Suprapubic skin (tissue), 4 donors: ENCODE data around the gene FEZ2. TPM values are rescaled to one million over a fixed set of nuclear protein-coding genes. Genes with fewer than 3 reads are reported as not detected.

ENCODE experiments used
- DNase-seq, 2 donors: peaks; one replicate each; pipeline ENCODE4 v3.0.0-alpha.2; 2019; ENCODE audit warnings: low spot score in 2 of 2
- H3K27ac ChIP-seq: fragments of 200-600 bp; sonication (generic); one replicate; pipeline ENCODE4 v1.5.1; 2019
- H3K27me3 ChIP-seq: fragments of 200-600 bp; sonication (generic); one replicate; pipeline ENCODE4 v1.5.1; 2019
- H3K36me3 ChIP-seq: fragments of 200-600 bp; sonication (generic); one replicate; pipeline ENCODE4 v1.5.1; 2019
- H3K4me1 ChIP-seq: fragments of 200-600 bp; sonication (generic); one replicate; pipeline ENCODE4 v1.5.1; 2019
- H3K4me3 ChIP-seq: fragments of 200-600 bp; sonication (generic); one replicate; pipeline ENCODE4 v1.5.1; 2019; ENCODE audit warnings: mild to moderate bottlenecking
- H3K9me3 ChIP-seq: fragments of 200-600 bp; sonication (generic); one replicate; pipeline ENCODE4 v1.5.1; 2019
- EP300 ChIP-seq: sonication (generic); formaldehyde crosslinking; IDR thresholded peaks from one replicate; pipeline ENCODE4 v1.6.1; 2017; ENCODE audit warnings: antibody characterized with exemption
- POLR2A ChIP-seq, 2 donors: fragments of 450-650 bp; IDR thresholded peaks; one replicate each; pipeline ENCODE4 v1.6.1; 2017; ENCODE audit warnings: antibody characterized with exemption in 2 of 2, mild to moderate bottlenecking in 2 of 2, moderate library complexity in 2 of 2
- POLR2AphosphoS5 ChIP-seq, 3 donors: sonication (generic); formaldehyde crosslinking; IDR thresholded peaks; one replicate each; pipeline ENCODE4 v1.6.1; 2017; ENCODE audit warnings: antibody characterized with exemption in 3 of 3
- WGBS: methylation state at CpG from one replicate; pipeline ENCODE4 v1.1.5; 2018; 5-methylcytosine and 5-hydroxymethylcytosine counted together
- total RNA-seq, 4 donors: library from RNA; depleted of rRNA; stranded (reverse); fragments of >200 nt; gene quantifications; one replicate each; pipeline ENCODE4 v1.1.0, GENCODE V29; 2016
- TF ChIP-seq, protein P1 (sequence below), 2 donors: fragments of 200-600 bp in 1 of 2; fragments of 450-650 bp in 1 of 2; sonication (generic) in 1 of 2; IDR thresholded peaks; one replicate each; pipeline ENCODE4 v1.5.1; 2016 to 2019; ENCODE audit warnings: antibody characterized with exemption in 2 of 2, mild to moderate bottlenecking in 1 of 2, moderate library complexity in 1 of 2

Gene FEZ2
- 10 to 100 TPM; 15.2 to 25.1 (median 17.7) TPM for total RNA-seq

- 0% methylated on average over 31 of the region's 81 CpGs for WGBS
- peak; percentile 77 to 85 for DNase-seq
- Histone ChIP-seq H3K27me3 (no peaks in the 10 kb centered on the region), H3K27ac (peak within 1 kb of the TSS; percentile 97), H3K4me3 (peak within 1 kb of the TSS; percentile 100), H3K36me3 (no peaks in the 10 kb centered on the region), H3K4me1 (peaks cover 25% of the 10 kb centered on the region), H3K9me3 (no peaks in the 10 kb centered on the region)
- TF ChIP-seq, protein P1, sequence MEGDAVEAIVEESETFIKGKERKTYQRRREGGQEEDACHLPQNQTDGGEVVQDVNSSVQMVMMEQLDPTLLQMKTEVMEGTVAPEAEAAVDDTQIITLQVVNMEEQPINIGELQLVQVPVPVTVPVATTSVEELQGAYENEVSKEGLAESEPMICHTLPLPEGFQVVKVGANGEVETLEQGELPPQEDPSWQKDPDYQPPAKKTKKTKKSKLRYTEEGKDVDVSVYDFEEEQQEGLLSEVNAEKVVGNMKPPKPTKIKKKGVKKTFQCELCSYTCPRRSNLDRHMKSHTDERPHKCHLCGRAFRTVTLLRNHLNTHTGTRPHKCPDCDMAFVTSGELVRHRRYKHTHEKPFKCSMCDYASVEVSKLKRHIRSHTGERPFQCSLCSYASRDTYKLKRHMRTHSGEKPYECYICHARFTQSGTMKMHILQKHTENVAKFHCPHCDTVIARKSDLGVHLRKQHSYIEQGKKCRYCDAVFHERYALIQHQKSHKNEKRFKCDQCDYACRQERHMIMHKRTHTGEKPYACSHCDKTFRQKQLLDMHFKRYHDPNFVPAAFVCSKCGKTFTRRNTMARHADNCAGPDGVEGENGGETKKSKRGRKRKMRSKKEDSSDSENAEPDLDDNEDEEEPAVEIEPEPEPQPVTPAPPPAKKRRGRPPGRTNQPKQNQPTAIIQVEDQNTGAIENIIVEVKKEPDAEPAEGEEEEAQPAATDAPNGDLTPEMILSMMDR (IDR thresholded peaks at IDR 0.05) = no peak
- peak in 1 of 2 donors; percentile 33 for TF ChIP-seq POLR2A (IDR thresholded peaks at IDR 0.05)
Measured at GRCh38 chr2:36597532-36598377, at the start of gene FEZ2. Gene FEZ2, minus strand, starts transcription at chr2:36598168. Its CDS starts 26 bp downstream, at chr2:36598142.

- Histone ChIP-seq H3K4me3 (no peak overlapping the region), H3K27me3 (no peaks in the 10 kb centered on the region), H3K4me1 (no peaks in the 10 kb centered on the region), H3K27ac (no peak overlapping the region), H3K36me3 (no peaks in the 10 kb centered on the region), H3K9me3 (no peaks in the 10 kb centered on the region)
- TF ChIP-seq, protein P1 (IDR thresholded peaks at IDR 0.05) = no peak
- TF ChIP-seq EP300 (no peak), POLR2A (IDR thresholded peaks at IDR 0.05) (no peak), POLR2AphosphoS5 (IDR thresholded peaks at IDR 0.05) (no peak)
- WGBS = 76% methylated on average over 3 of the region's 3 CpGs
- DNase-seq = no peak
Measured at GRCh38 chr2:36634981-36635597, 37.1 kb upstream of the FEZ2 start.

- H3K27ac ChIP-seq = no peak overlapping the region
- H3K4me3 ChIP-seq = no peak overlapping the region
- no peaks in the 10 kb centered on the region for H3K36me3 ChIP-seq
- 86% methylated on average over 2 of the region's 2 CpGs for WGBS
- no peaks in the 10 kb centered on the region for H3K4me1 ChIP-seq
- no peak for DNase-seq
- TF ChIP-seq POLR2AphosphoS5 (IDR thresholded peaks at IDR 0.05) (no peak), POLR2A (IDR thresholded peaks at IDR 0.05) (no peak), EP300 (no peak)
- TF ChIP-seq, protein P1 (IDR thresholded peaks at IDR 0.05) = no peak
- no peaks in the 10 kb centered on the region for H3K9me3 ChIP-seq
- H3K27me3 ChIP-seq = no peaks in the 10 kb centered on the region
Measured at GRCh38 chr2:36633470-36634092, 35.6 kb upstream of the FEZ2 start.

- no peak overlapping the region for H3K27ac ChIP-seq
- TF ChIP-seq POLR2AphosphoS5 (IDR thresholded peaks at IDR 0.05) (no peak), EP300 (no peak), POLR2A (IDR thresholded peaks at IDR 0.05) (no peak)
- TF ChIP-seq, protein P1 (IDR thresholded peaks at IDR 0.05) = no peak
Measured at GRCh38 chr2:36626756-36627155, 28.8 kb upstream of the FEZ2 start.

GRCh38 chr2:36626071-36626470 lies 28.1 kb upstream of the FEZ2 start:
- Histone ChIP-seq H3K27ac (no peak overlapping the region), H3K27me3 (no peaks in the 10 kb centered on the region), H3K36me3 (no peaks in the 10 kb centered on the region), H3K9me3 (no peaks in the 10 kb centered on the region), H3K4me3 (no peak overlapping the region), H3K4me1 (no peaks in the 10 kb centered on the region)
- 94% methylated on average over 3 of the region's 3 CpGs for WGBS
- TF ChIP-seq POLR2A (IDR thresholded peaks at IDR 0.05) = no peak
- TF ChIP-seq, protein P1 (IDR thresholded peaks at IDR 0.05) = no peak
- TF ChIP-seq POLR2AphosphoS5 (IDR thresholded peaks at IDR 0.05) = no peak
- no peak for TF ChIP-seq EP300
- no peak for DNase-seq

More at GRCh38 chr2:36626756-36627155, 28.8 kb upstream of the FEZ2 start:
- no peaks in the 10 kb centered on the region for H3K27me3 ChIP-seq
- no peak for DNase-seq
- H3K9me3 ChIP-seq = no peaks in the 10 kb centered on the region
- no peak overlapping the region for H3K4me3 ChIP-seq
- H3K36me3 ChIP-seq = no peaks in the 10 kb centered on the region
- no peaks in the 10 kb centered on the region for H3K4me1 ChIP-seq
- WGBS = 79% methylated on average over 3 of the region's 3 CpGs
